Vagina (tissue), 2 donors: ENCODE results near the gene RNF166.

Experiments used
- POLR2AphosphoS5 ChIP-seq, 2 donors: sonication (generic); formaldehyde crosslinking; IDR thresholded peaks; one replicate each; pipeline ENCODE4 v1.9.0; 2017; ENCODE audit warnings: antibody characterized with exemption in 2 of 2, mild to moderate bottlenecking in 2 of 2, low read depth in 1 of 2; ENCODE audit not compliant: insufficient read depth in 1 of 2
- TF ChIP-seq, protein P1 (sequence below), 3 experiments: fragments of 450-650 bp in 2 of 3; fragments of 200-600 bp in 1 of 3; sonication (generic) in 1 of 3; IDR thresholded peaks; one replicate each; pipeline ENCODE4 v1.5.1; 2017 to 2019; ENCODE audit warnings: antibody characterized with exemption in 3 of 3, mild to moderate bottlenecking in 2 of 3, moderate library complexity in 2 of 3

DNA sequence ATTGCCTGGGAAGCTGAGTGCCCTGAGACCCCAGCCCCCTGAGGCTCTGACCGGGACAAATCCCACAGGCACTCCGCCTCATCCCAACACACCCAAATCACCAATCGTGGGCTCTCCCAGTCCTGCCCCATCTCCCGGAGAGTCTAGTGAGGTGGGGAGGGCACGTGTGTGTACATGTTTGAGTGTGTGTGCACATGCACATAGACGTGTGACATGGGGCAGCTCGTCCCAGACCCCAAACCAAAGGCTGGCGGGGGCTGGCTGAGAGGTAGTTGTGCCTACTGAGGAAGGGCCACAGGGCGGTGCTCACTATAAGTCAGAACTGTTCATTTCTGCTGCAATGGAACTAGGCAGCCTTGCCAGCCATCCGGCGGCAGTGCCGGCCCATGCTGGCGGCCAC lies 28.5 kb downstream of the RNF166 start:
- no peak for TF ChIP-seq POLR2AphosphoS5 (IDR thresholded peaks at IDR 0.05; ENCODE audit: insufficient read depth in 1 of 2, low read depth in 1 of 2)
- TF ChIP-seq, protein P1, sequence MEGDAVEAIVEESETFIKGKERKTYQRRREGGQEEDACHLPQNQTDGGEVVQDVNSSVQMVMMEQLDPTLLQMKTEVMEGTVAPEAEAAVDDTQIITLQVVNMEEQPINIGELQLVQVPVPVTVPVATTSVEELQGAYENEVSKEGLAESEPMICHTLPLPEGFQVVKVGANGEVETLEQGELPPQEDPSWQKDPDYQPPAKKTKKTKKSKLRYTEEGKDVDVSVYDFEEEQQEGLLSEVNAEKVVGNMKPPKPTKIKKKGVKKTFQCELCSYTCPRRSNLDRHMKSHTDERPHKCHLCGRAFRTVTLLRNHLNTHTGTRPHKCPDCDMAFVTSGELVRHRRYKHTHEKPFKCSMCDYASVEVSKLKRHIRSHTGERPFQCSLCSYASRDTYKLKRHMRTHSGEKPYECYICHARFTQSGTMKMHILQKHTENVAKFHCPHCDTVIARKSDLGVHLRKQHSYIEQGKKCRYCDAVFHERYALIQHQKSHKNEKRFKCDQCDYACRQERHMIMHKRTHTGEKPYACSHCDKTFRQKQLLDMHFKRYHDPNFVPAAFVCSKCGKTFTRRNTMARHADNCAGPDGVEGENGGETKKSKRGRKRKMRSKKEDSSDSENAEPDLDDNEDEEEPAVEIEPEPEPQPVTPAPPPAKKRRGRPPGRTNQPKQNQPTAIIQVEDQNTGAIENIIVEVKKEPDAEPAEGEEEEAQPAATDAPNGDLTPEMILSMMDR (IDR thresholded peaks at IDR 0.05): no peak
